Kasumi-1 (cell line): ENCODE data around the gene MTAP.
"Not testable (repeated sequence)": the region's sequence is repeated elsewhere in the genome, so short reads cannot be mapped to it uniquely, and the experiment has no call there.

Experiments used
- DNase-seq, 2 experiments: peaks; one replicate each; lab custom pipeline; 2025; lab: John Stamatoyannopoulos, UW

Gene MTAP

GRCh38 chr9:21919377-21920362 is 117.2 kb downstream of the MTAP start:
- DNase-seq, result peak in 1 of 2 experiments; percentile 4

- no peak for DNase-seq
Observed at GRCh38 chr9:21923694-21924093, 121.3 kb downstream of the MTAP start.

GRCh38 chr9:21927752-21928151 is 125.3 kb downstream of the MTAP start:
- DNase-seq, result no peak

- DNase-seq, result no peak
Observed at GRCh38 chr9:21931428-21931827, 129.0 kb downstream of the MTAP start.

- DNase-seq, result no peak
Observed at GRCh38 chr9:21933281-21933680, 130.8 kb downstream of the MTAP start.

- DNase-seq, result peak; percentile 13 to 25
Observed at GRCh38 chr9:21933865-21934264, 131.4 kb downstream of the MTAP start.

- DNase-seq, result no peak
Observed at GRCh38 chr9:21935631-21936030, 133.2 kb downstream of the MTAP start.

GRCh38 chr9:21936161-21936560 is 133.7 kb downstream of the MTAP start:
- no peak for DNase-seq

- DNase-seq, result no peak
Observed at GRCh38 chr9:21941337-21941995, 139.0 kb downstream of the MTAP start.

GRCh38 chr9:21943464-21943863 is 141.0 kb downstream of the MTAP start:
- no peak for DNase-seq

- DNase-seq, result no peak
Observed at GRCh38 chr9:21945606-21946005, 143.2 kb downstream of the MTAP start.

GRCh38 chr9:21958833-21959232 is 156.4 kb downstream of the MTAP start:
- DNase-seq, result no peak

GRCh38 chr9:21959268-21959667 is 156.8 kb downstream of the MTAP start:
- DNase-seq, result not testable (repeated sequence)

- no peak for DNase-seq
Observed at GRCh38 chr9:21961569-21961968, 159.1 kb downstream of the MTAP start.

GRCh38 chr9:21964925-21965385 is 162.5 kb downstream of the MTAP start:
- DNase-seq, result no peak

GRCh38 chr9:21965401-21965951 is 163.0 kb downstream of the MTAP start:
- DNase-seq, result peak; percentile 21 to 30

GRCh38 chr9:21966140-21966851 is 163.9 kb downstream of the MTAP start:
- DNase-seq, result no peak

- no peak for DNase-seq
Observed at GRCh38 chr9:21967169-21967568, 164.7 kb downstream of the MTAP start.

- peak in 1 of 2 experiments; percentile 6 for DNase-seq
Observed at GRCh38 chr9:21967702-21968101, 165.3 kb downstream of the MTAP start.

GRCh38 chr9:21968331-21969010 is 166.0 kb downstream of the MTAP start:
- DNase-seq, result no peak
